Urothelium cell line (cell line): Measurements from ENCODE around the gene TEFM.
"Not testable (repeated sequence)": the region's sequence is repeated elsewhere in the genome, so short reads cannot be mapped to it uniquely, and the experiment has no call there.

Experiments used
- DNase-seq: peaks from one replicate; pipeline ENCODE4 v3.0.0; 2011; ENCODE audit warnings: low spot score, mixed read lengths
- FAIRE-seq: peaks from 2 replicates; lab custom pipeline; 2011; peaks lifted over from hg19 to GRCh38; lab: Jason Lieb, UNC

Gene TEFM, protein sequence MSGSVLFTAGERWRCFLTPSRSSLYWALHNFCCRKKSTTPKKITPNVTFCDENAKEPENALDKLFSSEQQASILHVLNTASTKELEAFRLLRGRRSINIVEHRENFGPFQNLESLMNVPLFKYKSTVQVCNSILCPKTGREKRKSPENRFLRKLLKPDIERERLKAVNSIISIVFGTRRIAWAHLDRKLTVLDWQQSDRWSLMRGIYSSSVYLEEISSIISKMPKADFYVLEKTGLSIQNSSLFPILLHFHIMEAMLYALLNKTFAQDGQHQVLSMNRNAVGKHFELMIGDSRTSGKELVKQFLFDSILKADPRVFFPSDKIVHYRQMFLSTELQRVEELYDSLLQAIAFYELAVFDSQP

DNA sequence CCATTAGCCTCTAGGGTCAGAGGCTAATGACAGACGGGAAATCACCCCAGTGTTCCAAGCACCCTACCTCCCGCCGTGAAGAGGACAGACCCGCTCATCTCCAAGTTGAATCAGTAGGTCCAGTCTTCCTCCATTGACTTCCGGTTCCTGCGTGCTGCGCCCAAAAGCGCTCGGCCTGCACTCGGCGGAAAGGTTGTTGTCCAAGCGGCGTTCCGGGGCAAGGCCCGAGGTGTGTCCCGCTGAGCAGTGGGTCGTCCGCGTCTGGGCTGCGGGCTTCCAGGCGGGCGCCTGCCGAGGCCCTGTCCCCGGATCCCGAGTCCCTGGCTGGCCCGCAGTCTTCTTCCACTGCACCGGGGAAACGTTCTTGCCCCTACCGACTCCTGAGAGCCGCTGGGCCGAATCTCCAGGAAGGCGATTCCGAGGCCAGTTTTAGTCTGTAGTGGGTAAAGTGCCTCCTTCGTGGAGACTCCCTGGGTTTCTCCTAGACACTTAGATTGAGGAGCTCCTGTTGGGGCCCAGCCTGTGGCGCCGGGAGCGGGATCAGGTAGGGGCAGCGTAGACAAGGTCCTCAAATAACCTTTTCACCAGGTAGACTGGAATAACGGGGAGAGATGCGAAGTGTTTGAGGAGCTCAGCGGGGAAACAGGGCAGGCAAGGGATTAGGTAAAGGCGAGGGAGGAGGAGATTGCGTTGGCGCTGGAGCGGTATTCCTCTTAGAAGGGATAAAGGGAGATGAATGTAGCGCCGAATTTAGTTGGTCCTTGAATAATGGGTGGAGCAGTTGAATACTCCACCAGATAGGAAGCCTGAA is at the start of gene TEFM:
Gene TEFM (minus strand): TSS at position 138 of the 811 bp plus-strand sequence. CDS start 40 bp downstream, at position 98.
- DNase-seq (peak; percentile 93), FAIRE-seq (peak; percentile 30)

DNA sequence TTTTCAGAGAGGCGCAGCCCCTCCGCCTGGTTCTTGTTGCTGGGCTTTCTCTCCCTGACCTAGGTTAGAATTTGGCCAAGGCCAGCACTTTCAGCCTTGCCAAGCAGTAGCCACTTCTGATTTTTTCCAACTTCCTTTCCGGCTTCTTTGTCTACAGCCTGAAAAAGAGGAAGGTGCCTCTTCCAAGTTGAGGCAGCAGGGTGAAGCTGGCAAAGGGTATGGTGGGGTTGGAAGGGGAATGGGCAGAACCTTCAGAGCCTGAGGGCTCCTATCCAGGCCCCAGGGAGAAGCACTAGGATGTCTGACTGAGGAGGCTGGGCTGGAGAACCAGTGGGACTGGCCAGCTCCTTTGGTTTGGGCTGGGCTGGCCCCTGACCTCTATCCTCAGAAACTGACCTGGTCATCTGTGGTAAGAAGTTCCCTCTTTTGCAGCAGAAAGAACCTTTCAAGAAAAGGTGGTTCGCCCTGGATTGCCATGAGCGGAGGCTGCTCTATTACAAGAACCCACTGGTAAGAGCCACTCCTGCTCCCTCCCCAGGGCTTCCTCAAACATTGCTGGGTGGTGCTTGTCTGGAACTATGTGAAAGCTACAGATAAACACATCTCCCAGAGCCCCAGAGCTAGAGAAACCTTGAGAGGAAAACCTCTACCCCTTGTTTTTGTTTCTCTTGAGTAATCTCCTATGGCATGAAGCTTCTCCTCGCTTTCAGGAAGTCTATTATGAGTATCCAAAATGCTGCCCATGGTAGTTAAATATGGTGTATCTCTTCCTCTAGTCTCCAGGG is 48.2 kb upstream of the TEFM start:
- no peak for FAIRE-seq
- DNase-seq = no peak

DNA sequence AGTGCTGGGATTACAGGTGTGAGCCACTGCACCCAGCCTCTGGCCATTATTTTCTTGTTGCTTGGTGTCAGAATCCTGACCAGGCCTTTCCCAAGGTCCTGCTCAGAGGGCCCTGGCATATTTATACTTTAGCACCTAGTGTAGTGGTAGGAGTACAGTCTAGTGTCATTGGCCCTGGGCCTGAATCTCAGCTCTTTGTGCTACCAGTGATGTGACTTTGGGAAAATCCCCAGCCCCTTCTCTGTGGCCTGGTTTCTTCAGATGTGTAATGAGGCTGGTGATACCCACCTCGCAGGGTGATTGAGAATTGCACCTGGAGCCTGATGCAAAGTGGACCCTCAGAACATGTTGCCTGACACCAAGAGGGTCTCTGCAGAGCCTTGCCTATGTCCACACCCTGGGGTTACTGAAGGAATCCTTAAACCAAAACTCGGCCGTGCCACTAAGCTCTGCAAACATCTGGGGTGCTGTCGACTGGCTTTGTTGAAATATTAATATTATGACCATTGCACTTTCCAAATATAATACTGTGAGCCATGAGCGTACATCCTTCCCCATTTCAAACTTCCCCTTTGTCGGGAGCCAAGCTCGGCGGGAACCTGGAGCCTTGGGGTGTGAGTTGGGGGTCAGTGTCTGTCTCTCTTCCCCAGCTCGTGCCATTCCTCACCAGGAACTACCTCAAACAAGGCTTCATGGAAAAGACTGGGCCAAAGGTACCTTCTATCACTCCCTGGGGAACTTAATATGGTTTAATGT is 46.8 kb upstream of the TEFM start:
- no peak for DNase-seq
- no peak for FAIRE-seq

- FAIRE-seq = no peak
- DNase-seq = no peak
These were observed 44.8 kb upstream of the TEFM start for GRCh38 chr17:30950669-30951399.

- no peak for DNase-seq
- no peak for FAIRE-seq
These were observed 44.2 kb upstream of the TEFM start for GRCh38 chr17:30950189-30950588.

- FAIRE-seq = no peak
- DNase-seq = no peak
These were observed 41.8 kb upstream of the TEFM start for GRCh38 chr17:30947796-30948195.

- no peak for FAIRE-seq
- DNase-seq = no peak
These were observed 36.5 kb upstream of the TEFM start for GRCh38 chr17:30942308-30943079.

DNA sequence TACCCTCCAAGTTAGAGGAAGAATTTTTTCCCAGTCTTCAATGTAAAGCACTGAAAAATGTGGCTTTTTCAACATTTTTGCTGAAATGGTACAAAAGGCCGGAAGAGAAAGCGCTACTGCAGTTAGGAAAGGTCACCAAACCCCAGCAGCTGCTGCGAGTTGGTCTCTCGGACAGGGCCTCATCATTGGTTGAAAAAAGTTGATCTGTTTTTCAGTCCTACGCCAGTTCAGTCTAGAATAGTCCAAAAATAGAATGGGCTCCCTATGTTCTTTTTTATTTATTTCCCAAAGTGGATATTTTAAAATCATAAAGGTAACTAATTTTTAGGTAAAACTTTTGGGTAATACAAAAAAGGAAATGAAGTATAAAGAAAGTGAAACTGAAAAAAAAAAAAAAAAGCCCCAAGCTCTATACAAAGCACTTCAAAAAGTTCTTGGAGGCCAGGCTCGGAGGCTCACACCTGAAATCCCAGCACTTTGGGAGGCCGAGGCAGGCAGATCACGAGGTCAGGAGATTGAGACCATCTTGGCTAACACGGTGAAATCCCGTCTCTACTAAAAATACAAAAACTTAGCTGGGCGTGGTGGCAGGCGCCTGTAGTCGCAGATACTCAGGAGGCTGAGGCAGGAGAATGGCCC is 33.1 kb upstream of the TEFM start:
- FAIRE-seq = no peak
- no peak for DNase-seq

- FAIRE-seq (no peak), DNase-seq (no peak)
These were observed 27.9 kb upstream of the TEFM start for GRCh38 chr17:30933966-30934365.

- not testable (repeated sequence) for FAIRE-seq, DNase-seq
These were observed 25.5 kb upstream of the TEFM start for GRCh38 chr17:30931582-30931981.

DNA sequence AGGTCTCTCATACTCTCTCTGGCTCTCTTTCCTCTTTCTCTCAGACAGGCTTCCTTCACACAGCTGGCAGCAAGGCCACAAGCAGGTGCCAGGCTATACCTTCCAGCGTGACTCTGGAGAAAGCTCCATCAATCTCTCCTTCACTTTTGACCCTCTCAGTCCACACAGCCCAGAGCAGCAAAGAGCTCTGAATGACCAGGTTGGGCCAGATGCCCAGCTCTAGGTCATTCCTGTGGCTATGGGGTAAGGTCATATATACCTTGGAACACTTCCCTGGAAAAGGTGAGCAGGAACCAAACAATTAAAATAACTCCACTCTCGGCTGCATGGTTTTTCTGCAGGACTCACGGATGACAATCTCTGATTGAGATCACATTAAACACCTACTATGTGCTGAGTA is 24.5 kb upstream of the TEFM start:
- FAIRE-seq = no peak
- no peak for DNase-seq

GRCh38 chr17:30929861-30930260 is 23.8 kb upstream of the TEFM start:
- DNase-seq, FAIRE-seq: not testable (repeated sequence)

- DNase-seq = no peak
- no peak for FAIRE-seq
These were observed 23.1 kb upstream of the TEFM start for GRCh38 chr17:30929081-30929633.

DNA sequence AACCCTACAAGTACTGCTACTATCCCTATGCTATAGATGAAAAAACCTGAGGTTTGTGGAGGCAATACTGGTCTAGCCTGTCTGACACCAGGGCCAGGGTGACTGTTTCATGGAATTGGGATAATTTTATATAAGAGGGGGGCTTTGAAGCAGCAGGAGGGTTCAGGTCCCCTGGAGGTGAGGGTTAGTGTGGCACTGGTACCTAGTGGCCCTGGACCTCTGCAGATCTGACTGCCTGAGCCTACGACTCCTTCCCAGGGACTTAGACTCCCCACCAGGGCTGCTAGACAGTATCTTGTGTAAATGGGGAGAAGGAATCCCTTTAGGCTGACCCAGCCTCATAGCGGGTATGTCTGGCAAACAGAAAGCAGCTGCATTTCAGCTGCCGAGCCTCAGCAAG is 22.5 kb upstream of the TEFM start:
- FAIRE-seq = no peak
- no peak for DNase-seq

- no peak for FAIRE-seq
- DNase-seq = no peak
These were observed 21.7 kb upstream of the TEFM start for GRCh38 chr17:30927756-30928155.

DNA sequence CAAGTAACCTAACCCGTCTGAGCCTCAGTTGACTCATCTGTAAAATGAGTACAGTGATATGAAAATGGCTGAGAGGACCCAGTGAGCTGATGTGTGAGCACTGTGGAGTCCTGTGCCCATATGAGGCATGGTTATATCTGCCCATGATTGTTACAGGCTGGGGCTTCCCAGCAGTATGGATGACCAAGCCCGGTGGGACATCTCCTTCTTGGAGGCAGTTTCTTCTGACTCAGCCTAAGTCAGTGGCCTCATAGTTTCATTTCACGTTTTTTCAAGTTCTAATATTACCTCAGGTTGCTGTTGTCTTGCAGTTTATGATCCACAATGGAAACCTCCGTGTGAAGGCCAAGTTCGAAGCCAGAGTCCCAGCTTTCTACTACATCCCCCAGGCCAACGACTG is 20.5 kb upstream of the TEFM start:
- FAIRE-seq (no peak), DNase-seq (no peak)

DNA sequence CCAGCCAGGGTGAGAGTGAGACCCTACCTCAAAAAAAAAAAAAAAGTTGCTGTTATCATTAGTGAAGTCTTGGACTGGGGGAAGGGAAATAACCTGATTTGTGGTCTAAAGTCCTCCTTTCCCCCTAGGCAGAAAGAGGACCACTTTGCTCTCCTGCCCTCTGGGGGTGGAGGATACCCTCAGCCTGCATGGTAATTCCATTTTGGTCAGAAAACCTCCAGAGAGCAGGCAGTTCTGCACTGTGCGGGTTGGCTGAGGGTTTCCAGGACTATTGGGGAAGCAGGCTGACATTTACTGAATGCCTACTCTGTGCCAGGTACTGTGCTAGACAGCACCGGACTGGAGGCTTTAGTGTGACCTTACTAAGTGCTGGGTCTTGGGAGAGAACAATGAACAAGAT is 18.3 kb upstream of the TEFM start:
- FAIRE-seq (no peak), DNase-seq (no peak)

GRCh38 chr17:30922235-30923030 is 16.4 kb upstream of the TEFM start:
- FAIRE-seq (no peak), DNase-seq (no peak)
